ENCODE results near the gene CD300LF. TPM values are rescaled to one million over a fixed set of nuclear protein-coding genes. Genes with fewer than 3 reads are reported as not detected.

The CD300LF gene
- total RNA-seq, 1 experiment from 2014 or later, result not detected

GRCh38 chr17:74752822-74753401, 40.2 kb upstream of the CD300LF start:
- H3K27ac Mint-ChIP-seq (ENCODE audit: unreplicated experiment), result peak overlapping the region; percentile 19
- intact Hi-C loops (cut with micrococcal nuclease; ENCODE audit: unreplicated experiment), result no loop called here
- DNase-seq, result no peak
- H3K27me3 Mint-ChIP-seq (ENCODE audit: unreplicated experiment), result no peaks in the 10 kb centered on the region
- H3K36me3 Mint-ChIP-seq (ENCODE audit: insufficient read depth, unreplicated experiment), result peaks cover 57% of the 10 kb centered on the region
- BruUV-seq (replicated peaks), result TSS peak; percentile 0
- H3K9me3 Mint-ChIP-seq (ENCODE audit: low read depth, unreplicated experiment), result no peaks in the 10 kb centered on the region
- no peak for TF ChIP-seq CTCF (IDR thresholded peaks at IDR 0.05; ENCODE audit: unreplicated experiment)
- peaks cover 40% of the 10 kb centered on the region for H3K4me1 Mint-ChIP-seq (ENCODE audit: low read depth, unreplicated experiment)
- CTCF ChIA-PET, result interaction anchor here (1.4 kb wide), 1 partner anchor 18 kb away, joined by 3 read pairs; no protein-coding TSS in a partner anchor
- H3K4me3 Mint-ChIP-seq (ENCODE audit: low read depth, unreplicated experiment), result peak overlapping the region; percentile 2

- no peak for TF ChIP-seq CTCF (IDR thresholded peaks at IDR 0.05; ENCODE audit: unreplicated experiment)
- H3K27ac Mint-ChIP-seq (ENCODE audit: unreplicated experiment), result peak overlapping the region; percentile 7
- BruUV-seq (replicated peaks), result no TSS peak
- H3K9me3 Mint-ChIP-seq (ENCODE audit: low read depth, unreplicated experiment), result no peaks in the 10 kb centered on the region
- peaks cover 36% of the 10 kb centered on the region for H3K4me1 Mint-ChIP-seq (ENCODE audit: low read depth, unreplicated experiment)
- no peaks in the 10 kb centered on the region for H3K27me3 Mint-ChIP-seq (ENCODE audit: unreplicated experiment)
- DNase-seq, result no peak
- CTCF ChIA-PET, result interaction anchor here (1.4 kb wide), 1 partner anchor 19 kb away, joined by 3 read pairs; no protein-coding TSS in a partner anchor
- H3K4me3 Mint-ChIP-seq (ENCODE audit: low read depth, unreplicated experiment), result peak overlapping the region; percentile 2
- H3K36me3 Mint-ChIP-seq (ENCODE audit: insufficient read depth, unreplicated experiment), result peaks cover 57% of the 10 kb centered on the region
- intact Hi-C loops (cut with micrococcal nuclease; ENCODE audit: unreplicated experiment), result no loop called here
Measured at GRCh38 chr17:74752415-74752814, 39.7 kb upstream of the CD300LF start.

GRCh38 chr17:74750327-74751069, 37.8 kb upstream of the CD300LF start:
- peak; percentile 86 for DNase-seq
- TF ChIP-seq CTCF (IDR thresholded peaks at IDR 0.05; ENCODE audit: unreplicated experiment), result no peak
- CTCF ChIA-PET, result interaction anchor here (0.5 to 2.7 kb wide), 10 partner anchors 10 to 1589 kb away, joined by 3 to 28 read pairs (median 4); partner anchors contain the start of genes FDXR and NAT9
- Mint-ChIP-seq H3K27ac (ENCODE audit: unreplicated experiment) (peak overlapping the region; percentile 83), H3K4me3 (ENCODE audit: low read depth, unreplicated experiment) (peak overlapping the region; percentile 97), H3K9me3 (ENCODE audit: low read depth, unreplicated experiment) (no peaks in the 10 kb centered on the region), H3K27me3 (ENCODE audit: unreplicated experiment) (no peaks in the 10 kb centered on the region), H3K36me3 (ENCODE audit: insufficient read depth, unreplicated experiment) (peaks cover 57% of the 10 kb centered on the region), H3K4me1 (ENCODE audit: low read depth, unreplicated experiment) (peaks cover 26% of the 10 kb centered on the region)
- BruUV-seq (replicated peaks), result no TSS peak
- intact Hi-C loops (cut with micrococcal nuclease; ENCODE audit: unreplicated experiment), result no loop called here

- DNase-seq, result no peak
- CTCF ChIA-PET, result interaction anchor here (0.7 to 2.7 kb wide), 8 partner anchors 10 to 123 kb away, joined by 3 to 28 read pairs (median 4); partner anchors contain the start of genes FDXR and NAT9
- peak overlapping the region; percentile 83 for H3K27ac Mint-ChIP-seq (ENCODE audit: unreplicated experiment)
- no peaks in the 10 kb centered on the region for H3K9me3 Mint-ChIP-seq (ENCODE audit: low read depth, unreplicated experiment)
- intact Hi-C loops (cut with micrococcal nuclease; ENCODE audit: unreplicated experiment), result no loop called here
- peaks cover 26% of the 10 kb centered on the region for H3K4me1 Mint-ChIP-seq (ENCODE audit: low read depth, unreplicated experiment)
- no peak for TF ChIP-seq CTCF (IDR thresholded peaks at IDR 0.05; ENCODE audit: unreplicated experiment)
- no peaks in the 10 kb centered on the region for H3K27me3 Mint-ChIP-seq (ENCODE audit: unreplicated experiment)
- peak overlapping the region; percentile 97 for H3K4me3 Mint-ChIP-seq (ENCODE audit: low read depth, unreplicated experiment)
- BruUV-seq (replicated peaks), result no TSS peak
- H3K36me3 Mint-ChIP-seq (ENCODE audit: insufficient read depth, unreplicated experiment), result peaks cover 55% of the 10 kb centered on the region
Measured at GRCh38 chr17:74750039-74750326, 37.3 kb upstream of the CD300LF start.
